Upper lobe of left lung (tissue), 4 donors: ENCODE measurements around the gene FBXO28.

ENCODE experiments used
- CTCF ChIP-seq, 6 experiments: fragments of 450-650 bp in 4 of 6; fragments of 200-600 bp in 2 of 6; sonication (generic) in 2 of 6; IDR thresholded peaks; one replicate each; pipeline ENCODE4 v1.5.1; 2016 to 2019; ENCODE audit warnings: antibody characterized with exemption in 6 of 6
- EP300 ChIP-seq, 4 donors: sonication (generic); formaldehyde crosslinking; IDR thresholded peaks; one replicate each; pipeline ENCODE4 v1.5.1; 2017; ENCODE audit warnings: antibody characterized with exemption in 4 of 4, control low read depth in 2 of 4

- TF ChIP-seq CTCF (IDR thresholded peaks at IDR 0.05) (no peak), EP300 (IDR thresholded peaks at IDR 0.05) (no peak)
Observed at GRCh38 chr1:224175617-224176016, 61.7 kb downstream of the FBXO28 start.
